Stimulated activated CD8-positive, alpha-beta memory T cell treated with anti-CD3 and anti-CD28 coated beads, Interleukin-7, amount 100 ng/mL, for 4 hours (primary cell): ENCODE data around the gene DPP6.
"Not testable (repeated sequence)": the region's sequence is repeated elsewhere in the genome, so short reads cannot be mapped to it uniquely, and the experiment has no call there.

Source experiments
- DNase-seq, 2 donors: peaks; one replicate each; pipeline ENCODE4 v3.0.0-alpha.2; 2020; ENCODE audit warnings: low read depth in 2 of 2

Gene DPP6

DNA sequence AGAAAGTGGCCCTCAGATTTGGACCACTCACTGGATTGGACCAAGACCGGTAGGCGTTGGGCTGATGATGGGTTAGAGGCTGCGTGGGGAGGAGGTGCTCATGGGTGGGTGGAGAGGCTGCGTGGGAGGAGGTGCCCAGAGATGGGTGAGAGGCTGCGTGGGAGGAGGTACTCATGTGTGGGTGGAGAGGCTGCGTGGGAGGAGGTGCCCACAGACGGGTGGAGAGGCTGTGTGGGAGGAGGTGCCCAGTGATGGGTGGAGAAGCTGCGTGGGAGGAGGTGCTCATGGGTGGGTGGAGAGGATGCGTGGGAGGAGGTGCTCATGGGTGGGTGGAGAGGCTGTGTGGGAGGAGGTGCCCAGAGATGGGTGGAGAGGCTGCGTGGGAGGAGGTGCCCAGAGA, 604.4 kb downstream of the DPP6 start:
- no peak for DNase-seq

DNA sequence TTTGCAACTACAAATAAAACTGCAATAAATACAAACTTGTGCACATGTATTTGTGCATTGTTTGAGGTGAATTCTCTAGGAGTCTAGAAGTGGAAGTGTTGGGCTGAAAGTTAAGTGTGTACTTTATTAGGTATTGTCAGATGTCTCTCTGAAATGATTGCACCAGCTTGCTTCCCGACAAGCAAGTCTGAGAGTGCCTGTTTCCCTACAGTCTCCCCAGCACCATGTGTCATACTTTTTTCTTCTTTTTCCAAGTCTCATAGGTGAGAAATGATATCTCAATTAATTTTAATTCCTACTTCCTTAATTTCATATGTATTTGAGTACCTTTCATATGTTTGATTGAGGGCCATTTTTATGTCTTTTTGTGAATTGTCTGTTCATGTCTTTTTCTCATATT, 614.6 kb downstream of the DPP6 start:
- DNase-seq, result no peak

DNA sequence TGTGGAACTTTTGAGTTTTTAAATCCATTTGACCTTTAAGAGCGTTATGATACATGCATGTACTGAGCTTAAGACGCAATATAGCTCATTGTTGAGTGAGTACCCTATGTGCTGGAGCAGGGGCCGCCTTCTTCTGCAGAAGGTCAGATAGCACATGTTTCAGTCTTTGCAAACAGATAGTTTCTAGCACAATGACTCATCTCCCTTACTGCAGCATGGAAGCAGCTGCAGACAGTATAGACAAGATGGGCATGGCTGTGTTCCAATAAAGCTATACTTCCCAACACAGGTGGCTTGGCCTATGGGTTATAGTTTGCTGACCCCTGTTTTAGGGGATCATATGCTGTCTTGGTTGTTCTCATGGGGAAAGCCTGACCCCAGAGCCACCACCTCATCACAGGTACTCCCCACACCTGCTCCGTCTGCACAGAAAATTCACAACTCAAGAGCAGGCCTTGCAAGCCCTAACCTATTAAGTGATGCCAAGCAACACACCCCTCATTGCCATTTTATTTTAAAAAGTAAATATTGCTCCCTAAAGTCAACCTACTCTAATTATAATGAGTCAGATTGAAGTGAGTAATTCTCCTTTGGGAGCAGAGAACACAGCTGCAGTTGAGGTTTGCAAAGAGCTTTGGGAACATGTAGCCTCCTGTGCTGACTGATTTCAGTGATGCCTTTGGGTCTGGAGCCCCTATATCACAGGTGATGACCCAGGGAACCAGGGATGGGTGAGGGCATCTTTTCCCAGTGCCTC, 620.6 kb downstream of the DPP6 start:
- DNase-seq, result no peak

DNA sequence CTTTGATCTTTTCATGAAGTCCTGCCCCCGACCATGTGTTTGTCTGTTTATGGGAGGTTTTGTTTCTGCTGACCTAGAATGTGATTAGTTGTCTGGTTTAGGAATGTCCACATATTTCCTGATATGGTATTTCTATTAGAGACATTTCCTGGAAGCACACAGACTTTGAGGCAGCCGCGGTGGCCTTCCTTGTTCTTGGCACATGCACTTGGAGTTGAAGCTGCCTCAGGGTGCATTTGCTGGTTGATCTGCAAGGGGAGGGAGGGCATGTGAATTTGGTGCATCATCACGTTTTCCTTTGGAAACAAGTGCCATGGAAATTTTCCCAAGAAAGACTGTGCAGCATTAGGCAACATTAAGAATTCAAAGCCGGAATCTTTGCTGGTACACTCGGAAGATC, 622.0 kb downstream of the DPP6 start:
- DNase-seq, result no peak

DNA sequence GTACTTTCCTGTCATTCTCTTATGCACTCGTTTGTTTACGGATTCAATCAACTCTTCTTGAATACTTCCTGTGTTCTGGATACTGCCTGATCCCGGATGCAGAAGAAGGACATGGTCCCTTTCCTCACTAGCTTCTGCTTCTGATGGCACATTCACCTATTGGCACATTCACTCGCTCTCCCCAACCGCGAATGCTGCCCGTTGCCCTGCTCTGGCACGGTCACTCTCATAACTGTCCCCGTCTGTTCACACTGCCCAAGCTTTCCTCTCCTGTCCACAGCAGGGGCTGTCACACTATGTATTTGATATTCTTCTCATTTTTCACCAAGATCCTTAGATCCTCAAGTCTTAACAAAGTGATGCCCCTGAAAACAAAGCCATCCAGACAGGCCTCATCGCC, 623.4 kb downstream of the DPP6 start:
- no peak for DNase-seq

DNA sequence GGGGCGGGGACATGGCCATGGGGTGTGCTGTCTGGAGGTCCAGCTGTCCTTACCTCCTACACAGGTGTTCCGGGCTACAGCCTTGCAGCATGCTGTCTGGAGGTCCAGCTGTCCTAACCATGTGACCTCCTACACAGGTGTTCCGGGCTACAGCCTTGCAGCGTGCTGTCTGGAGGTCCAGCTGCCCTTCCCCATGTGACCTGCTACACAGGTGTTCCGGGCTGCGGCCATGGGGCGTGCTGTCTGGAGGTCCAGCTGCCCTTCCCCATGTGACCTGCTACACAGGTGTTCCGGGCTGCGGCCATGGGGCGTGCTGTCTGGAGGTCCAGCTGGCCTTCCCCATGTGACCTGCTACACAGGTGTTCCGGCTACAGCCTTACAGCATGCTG, 623.8 kb downstream of the DPP6 start:
- not testable (repeated sequence) for DNase-seq

DNA sequence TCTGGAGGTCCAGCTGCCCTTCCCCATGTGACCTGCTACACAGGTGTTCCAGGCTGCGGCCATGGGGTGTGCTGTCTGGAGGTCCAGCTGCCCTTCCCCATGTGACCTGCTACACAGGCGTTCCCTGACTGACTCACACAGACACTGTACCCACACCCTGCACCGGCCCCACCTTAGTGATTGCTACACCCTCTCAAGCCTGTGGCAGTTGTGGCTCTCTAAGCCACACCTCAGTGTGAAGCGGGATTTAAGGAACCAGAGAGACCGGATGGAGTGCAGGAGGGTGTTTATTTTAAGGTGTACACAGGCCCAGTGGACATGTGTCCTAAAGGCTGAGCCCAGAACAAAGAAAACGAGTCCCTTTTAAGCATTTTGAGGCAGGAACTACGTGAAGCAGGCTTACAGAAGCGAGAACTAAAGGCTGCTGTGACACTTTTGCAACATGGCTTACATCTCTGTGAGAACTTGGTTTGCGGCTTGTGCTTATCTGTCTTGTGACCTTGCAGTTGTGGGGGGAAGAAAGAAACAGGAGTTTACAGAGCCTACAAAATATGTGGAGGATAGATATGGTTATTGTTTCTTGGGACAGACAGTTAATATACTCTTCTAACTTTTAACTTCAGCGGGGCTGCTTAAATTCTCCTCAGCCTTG, 624.4 kb downstream of the DPP6 start:
- DNase-seq, result no peak

DNA sequence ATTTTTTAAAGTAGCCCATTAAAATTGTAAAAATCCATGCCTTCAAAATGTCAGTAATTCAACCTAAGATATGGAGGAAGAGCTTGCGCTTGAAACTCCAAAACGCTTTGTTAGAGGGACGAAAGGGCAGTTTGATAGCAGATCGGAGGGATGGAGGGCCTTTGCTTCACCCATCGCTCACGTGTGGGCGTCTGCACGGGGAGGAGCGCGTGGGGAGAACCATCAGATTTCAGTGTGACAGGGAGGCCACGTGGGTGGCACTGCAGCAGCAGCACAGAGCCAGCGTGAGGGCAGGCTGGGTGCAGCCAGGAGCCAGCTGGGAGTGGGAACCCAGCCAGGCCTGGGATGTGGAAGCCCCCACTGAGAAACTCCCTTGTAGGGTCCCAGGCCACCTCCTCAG, 625.3 kb downstream of the DPP6 start:
- no peak for DNase-seq

DNA sequence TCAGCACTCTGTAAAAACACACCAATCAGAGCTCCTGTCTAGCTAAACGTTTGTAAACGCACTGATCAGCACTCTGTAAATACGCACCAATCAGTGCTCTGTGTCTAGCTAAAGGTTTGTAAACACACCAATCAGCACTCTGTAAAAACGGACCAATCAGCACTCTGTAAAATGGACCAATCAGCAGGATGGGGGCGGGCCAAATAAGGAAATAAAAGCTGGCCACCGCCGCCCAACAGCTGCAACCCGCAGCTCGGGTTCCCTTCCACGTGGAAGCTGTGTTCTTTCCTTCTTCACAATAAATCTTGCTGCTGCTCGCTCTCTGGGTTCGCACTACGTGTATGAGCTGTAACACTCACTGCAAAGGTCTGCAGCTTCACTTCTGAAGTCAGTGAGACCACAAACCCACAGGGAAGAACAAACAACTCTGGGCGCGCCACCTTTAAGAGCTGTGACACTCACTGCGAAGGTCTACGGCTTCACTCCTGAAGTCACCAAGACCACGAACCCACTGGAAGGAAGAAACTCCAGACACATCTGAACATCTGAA, 625.9 kb downstream of the DPP6 start:
- not testable (repeated sequence) for DNase-seq

DNA sequence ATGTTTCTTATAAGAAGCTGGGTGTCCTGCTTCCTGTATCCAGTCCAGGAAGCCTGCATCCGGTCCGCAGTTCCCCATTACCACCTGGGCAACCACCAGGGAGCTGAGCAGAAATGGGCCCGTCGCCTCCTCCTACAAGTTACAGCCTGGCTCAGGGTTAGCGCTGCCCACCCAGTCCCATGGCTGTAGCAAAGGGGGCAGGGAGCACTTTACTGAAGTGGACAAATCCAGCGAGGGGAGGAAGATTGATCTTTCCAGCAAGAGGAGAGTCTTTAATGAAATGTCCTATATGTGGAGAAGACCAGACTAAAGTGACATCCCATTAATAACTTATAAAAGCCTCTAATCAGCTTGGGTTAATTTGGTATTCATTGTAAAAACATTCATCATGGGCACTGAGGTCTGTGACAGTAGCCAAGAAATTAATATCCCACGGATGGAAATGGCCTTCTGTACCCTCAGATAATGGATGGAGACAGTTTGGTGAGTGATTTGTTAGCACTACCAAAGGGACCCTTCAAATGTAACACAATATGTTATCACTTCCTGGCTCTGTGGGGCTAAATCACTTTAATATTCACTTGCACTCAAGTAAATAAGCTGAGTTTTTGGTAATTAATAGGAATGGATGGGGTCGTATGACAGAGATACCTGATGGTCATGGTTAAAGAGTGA, 627.3 kb downstream of the DPP6 start:
- no peak for DNase-seq

DNA sequence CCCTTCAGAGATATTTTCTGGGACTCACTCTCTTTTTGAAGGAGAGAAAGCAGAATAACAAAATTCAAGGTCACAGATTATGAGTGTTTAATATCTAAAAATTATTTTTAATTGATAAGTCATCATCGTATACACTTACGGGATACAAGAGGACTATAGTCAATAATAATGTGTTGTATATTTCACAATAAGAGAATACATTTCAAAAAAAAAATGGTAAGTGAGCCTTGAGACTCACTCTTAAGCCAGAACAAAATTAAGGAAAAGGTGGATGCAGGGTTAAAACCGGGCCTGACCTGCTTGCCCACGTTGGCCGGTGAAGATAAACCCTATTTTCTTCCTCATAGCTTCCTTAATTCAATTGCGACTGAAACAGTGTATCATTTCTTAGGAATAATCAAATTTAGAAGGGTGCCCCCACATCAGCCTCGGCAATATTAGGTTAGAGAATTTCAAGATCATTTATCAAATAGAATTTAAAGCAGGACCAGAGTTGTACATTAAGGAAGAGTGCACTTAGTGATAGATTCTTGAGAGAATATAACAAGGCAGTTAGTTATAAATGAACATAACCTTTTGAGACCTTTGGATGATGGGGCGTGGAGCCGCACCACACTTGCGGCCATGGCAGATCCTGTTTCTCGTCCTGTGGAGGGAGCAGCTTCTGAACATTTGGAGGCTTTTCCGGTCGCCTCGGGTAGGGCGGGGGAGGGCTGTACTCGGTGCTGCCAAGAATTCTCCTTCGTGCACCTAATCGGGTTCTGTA, 628.9 kb downstream of the DPP6 start:
- no peak for DNase-seq

DNA sequence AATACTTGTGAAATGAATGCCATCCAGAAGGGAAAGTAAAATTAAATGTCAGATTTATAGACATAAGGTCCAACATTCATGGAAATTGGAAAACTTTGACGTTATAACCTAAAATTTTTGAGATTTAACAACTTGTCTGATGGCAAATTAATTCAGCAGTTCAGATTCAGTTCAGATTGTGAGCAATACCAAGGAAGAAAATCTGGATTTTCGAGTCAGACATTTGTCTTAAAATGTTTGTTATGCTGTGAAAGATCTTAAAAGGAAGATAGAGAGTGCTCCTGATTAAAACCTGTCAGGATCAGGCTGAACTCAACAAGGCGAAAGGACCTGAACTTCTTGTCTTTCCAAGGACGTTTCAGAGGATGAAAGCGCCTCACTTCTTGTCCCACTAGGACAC, 629.8 kb downstream of the DPP6 start:
- no peak for DNase-seq

DNA sequence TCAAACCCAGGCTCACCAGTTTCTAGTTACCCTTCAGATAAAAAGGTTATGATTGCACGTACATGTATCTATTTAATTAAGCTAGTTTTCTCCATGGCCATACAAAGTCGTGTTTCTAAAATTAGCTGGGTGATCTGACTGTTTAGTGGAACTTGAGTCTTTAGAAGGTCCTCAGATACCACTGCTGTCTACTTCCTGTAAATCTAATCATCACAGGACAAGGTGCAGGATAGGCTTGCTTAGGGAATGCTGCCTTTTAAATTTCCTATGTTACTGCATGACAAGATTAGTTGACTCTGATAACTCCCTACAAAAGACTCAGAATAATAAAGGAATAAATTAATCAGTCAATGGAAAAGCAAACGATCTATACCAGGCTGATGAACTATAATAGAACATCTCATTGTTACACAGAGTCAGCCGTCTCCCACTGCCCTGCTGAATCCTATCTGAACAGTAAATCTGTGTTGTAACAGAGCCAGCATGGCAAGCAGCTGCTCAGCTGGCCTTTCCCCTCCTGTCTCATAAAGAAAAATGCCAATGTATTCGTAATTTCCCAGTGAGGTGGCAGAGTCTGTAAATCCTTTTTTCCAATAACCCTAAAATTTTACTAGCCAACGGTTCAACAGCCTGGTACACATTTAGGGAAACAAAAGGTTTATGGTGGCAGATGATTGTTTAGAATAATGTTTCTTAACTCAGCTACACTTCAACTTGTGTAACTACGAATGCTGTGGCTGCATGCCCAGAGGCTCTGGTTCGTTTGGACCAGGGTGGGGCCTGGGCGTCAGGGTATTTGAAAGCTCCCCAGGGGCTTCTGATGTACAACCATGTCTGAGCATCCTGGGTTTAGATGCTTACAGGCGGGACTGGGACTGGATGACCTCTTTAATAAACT, 632.7 kb downstream of the DPP6 start:
- DNase-seq, result no peak

DNA sequence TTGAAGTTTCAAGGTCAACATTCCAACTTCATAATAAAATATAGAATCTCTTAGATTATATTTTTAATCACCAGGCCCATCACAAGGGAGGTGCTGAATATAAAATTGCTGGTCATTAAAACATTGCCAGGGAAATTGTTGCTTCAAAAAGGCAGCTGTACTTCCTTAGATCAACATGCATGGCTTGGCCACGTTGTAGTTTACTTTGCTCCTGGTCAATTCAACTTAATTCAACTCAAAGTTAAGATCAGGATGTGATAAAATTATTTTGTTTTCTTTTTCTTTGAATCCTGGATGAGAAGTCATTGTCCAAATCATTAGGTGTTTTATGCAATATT, 633.3 kb downstream of the DPP6 start:
- no peak for DNase-seq

DNA sequence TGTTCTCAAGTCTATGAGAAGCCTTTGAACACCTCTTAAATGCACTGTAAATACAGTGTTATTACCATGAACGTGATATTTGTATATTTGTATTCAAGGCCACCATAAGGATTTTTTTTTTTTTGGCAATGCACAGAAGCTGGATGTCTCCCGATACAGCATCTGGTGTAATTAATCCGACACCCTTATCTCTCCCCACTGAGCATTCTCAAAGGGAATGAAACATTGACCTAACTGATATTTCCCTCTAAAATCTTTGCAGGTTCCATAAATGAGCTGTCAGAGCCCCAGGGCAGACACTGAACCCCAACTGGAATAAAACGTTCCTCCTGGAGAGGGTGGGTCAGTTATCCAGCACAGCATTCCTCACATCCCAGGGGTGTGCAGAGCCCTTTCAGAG, 634.1 kb downstream of the DPP6 start:
- DNase-seq, result no peak

DNA sequence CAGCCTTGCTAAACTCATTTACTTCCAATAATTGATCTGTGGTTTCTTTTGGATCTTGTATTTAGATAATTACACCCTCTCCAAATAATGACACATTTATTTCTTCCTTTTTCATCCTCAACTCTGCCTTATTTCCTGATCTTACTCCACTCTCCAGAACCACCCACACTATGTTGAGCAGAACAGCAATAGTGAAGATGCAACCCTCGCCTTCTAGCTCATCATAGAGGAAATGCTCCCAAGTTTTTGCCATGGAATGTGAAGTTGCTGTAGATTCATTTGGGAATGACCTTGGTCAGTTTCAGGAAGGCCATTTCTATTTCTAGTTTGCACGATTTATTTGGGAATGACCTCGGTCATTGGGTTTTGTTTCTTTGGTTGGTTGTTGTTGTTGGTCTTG, 636.8 kb downstream of the DPP6 start:
- DNase-seq, result no peak

DNA sequence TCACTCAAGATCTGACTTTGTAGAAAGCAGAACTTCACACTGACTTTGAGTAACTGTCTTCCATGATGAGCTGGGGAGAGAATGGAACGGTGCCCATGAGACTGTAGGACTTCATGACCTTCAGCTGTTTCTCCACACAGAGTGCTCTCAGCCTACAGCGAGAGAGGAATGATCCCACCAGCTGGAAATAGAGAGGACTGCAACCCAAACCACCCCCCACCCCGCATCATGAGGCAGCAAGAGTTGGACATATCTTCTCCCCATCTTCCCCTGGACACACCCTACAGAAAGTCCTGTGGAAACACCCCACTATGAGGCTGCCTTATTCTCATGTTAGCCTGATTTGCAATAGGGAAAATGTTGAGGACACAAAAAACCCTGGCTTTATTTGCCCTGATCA, 638.2 kb downstream of the DPP6 start:
- no peak for DNase-seq

DNA sequence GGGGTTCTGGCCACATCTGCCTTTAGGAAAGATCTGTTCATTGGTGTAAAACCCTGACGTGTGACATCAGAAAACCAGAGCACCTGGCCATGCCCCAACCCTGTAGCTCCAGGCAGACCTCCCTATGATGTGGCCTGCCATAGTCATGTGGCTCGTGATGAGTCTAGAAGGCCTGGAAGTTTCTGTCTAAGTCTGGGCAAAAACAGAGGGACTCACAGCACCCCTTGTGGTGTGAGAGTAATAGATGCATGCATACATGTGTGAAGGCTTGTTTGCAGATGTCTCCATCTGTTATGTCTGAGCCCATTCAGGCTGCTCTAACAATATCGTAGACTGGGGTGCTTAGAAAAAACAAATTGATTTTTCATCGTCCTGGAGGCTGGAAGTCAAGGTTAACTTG, 641.5 kb downstream of the DPP6 start:
- DNase-seq, result no peak

DNA sequence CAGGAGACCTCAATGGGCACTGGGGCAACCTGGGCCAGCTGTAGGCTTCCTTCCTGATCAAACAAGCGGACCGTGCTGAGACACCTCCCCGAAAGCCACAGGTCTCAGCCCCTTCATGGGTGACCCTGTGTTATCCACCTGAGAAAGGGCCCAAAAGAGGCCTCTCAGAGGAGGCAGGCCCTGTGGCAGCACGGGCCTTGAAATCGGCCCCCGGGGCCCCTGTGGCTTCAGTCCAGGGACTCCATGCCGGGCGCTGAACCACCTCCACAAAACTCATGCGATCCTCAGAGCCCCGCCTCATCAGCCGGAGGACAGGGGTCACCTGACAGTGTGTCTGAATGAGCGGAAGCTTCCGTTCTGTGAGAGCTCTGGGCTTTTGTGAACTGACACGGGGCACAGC, 643.6 kb downstream of the DPP6 start:
- DNase-seq, result no peak

DNA sequence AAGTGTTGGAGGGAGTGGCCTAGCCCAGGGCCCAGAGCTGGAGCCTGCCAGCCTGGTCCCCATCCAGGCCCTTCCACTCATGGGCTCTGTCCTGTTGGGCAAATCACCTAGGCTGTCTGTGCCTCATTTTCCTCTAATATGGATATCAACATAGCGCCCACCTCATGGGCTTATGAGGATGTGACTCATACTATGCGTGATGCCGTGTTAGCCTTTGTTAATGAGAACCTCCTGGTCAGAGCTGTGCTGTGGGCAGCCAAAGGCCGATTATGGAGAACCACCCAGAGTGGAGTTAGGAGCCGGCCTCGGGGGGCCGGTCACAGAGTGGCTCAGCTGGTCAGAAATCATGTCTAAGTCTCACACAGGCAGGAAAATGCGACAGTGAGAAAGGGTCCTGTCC, 644.4 kb downstream of the DPP6 start:
- DNase-seq, result no peak

DNA sequence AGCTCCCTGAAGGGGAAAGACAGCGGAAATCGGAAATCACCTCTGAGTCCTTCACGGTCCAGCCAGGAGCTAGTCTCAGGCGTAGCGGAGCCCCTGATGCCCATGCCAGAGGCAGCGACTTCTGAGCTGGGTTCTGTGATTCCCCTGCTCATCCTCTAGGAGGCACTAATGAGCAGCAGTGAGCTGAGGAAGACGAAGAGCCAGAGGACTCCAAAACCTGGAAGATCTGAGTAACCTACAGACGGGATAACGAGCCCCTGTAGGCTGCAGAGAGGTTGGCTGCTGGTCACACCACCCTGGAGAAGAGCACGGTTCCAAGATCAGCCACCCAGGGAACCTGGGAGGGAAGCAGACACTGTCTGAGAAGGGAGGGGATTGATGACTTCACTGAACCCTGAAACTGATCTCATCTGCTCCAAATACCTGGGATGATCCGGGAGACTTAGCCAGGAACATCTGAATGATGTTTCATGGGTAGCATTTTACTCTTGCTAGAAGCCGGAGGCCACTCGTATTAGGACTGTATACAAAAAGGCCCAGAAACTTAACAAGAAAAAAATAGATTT, 646.6 kb downstream of the DPP6 start:
- DNase-seq, result no peak
